GM12801 (cell line): ENCODE measurements around the gene CTU2.

ENCODE experiments used
- TF ChIP-seq, protein P1 (sequence below): IDR thresholded peaks from one replicate; pipeline ENCODE4 v1.5.1; 2011; ENCODE audit warnings: control low read depth; ENCODE audit not compliant: insufficient read length; ENCODE audit errors: extremely low read depth

Gene CTU2

DNA sequence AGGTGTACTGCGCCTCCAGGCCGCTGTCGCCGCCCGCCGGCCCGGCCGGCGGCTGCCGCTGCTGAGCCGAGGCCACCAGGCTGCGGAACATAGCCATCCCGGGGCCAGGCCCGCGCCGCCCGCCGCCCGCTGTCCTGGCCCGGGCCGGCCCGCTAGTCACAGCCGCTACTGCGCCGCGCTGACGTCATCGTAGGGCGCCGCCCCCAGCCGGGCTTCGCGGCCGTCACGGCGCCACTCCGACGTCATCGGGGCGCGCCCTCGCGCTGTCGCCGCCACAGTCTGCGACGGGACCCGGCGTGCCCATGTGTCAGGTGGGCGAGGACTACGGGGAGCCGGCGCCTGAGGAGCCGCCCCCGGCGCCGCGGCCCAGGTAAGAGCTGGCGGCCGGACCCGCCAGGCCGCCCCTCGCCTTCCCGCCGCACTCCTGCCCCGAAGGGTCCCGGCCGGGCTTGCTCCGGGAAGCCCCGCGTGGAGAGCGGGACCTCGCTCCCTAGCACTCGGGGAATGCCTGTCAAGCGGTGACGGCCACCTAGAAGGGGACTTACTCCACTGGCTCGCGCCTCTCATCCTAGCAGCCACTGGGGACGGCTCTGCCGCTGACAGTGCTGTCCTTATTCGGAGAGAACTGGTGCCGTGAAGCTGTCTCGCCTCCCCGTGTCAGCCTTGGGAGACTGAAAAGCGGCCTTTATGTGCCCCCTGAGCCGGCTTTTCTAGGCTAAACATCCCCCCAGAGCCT, at the start of gene CTU2, which contains the start of gene RNF166:
TSS of gene CTU2 (plus strand) at position 275 of the 736 bp plus-strand sequence. CDS start at position 303, 28 bp downstream.
TSS of gene RNF166 (minus strand) at position 180 of the 736 bp plus-strand sequence. CDS start at position 97, 83 bp downstream.
- TF ChIP-seq, protein P1, sequence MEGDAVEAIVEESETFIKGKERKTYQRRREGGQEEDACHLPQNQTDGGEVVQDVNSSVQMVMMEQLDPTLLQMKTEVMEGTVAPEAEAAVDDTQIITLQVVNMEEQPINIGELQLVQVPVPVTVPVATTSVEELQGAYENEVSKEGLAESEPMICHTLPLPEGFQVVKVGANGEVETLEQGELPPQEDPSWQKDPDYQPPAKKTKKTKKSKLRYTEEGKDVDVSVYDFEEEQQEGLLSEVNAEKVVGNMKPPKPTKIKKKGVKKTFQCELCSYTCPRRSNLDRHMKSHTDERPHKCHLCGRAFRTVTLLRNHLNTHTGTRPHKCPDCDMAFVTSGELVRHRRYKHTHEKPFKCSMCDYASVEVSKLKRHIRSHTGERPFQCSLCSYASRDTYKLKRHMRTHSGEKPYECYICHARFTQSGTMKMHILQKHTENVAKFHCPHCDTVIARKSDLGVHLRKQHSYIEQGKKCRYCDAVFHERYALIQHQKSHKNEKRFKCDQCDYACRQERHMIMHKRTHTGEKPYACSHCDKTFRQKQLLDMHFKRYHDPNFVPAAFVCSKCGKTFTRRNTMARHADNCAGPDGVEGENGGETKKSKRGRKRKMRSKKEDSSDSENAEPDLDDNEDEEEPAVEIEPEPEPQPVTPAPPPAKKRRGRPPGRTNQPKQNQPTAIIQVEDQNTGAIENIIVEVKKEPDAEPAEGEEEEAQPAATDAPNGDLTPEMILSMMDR: no peak

- TF ChIP-seq, protein P1: no peak
Measured at GRCh38 chr16:88657371-88657770, 48.9 kb upstream of the CTU2 start.

- TF ChIP-seq, protein P1: no peak
Measured at GRCh38 chr16:88658714-88659113, 47.6 kb upstream of the CTU2 start.

DNA sequence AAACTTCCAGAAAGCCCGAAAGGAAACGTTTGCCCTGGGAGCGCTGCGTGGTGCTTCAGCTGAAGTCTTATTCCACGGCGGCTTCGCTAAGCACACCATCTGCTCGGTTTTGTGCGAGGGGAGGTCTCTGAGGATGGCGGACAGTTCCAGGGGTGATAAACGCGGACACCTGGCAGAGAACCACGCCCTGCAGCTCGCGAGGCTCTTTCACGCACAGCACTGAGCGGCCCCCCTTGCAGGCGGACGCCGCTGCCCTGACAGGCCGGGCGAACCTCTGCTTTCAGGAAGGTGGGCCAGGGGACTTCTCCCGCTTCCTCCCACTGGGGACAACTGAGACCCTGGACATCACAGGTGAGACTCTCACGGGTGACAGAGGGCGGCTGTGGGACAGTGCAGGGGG, 47.1 kb upstream of the CTU2 start:
- TF ChIP-seq, protein P1: no peak

DNA sequence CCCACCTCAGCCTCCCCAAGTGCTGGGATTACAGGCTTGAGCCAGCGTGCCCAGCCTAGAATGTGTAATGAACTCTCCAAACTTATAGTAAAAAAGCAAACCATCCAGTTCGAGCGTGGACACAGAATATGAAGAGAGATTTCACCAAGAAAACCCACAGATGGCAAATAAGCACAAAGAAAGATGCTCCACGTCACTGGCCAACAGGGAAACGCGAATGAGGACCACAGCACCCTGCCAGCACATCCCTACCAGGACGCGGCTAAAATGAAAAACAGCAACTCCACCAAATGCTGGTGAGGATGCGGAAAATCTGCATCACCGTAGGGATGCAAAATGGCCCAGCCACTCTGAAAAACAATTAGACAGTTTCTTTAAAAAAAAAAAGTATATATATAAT, 44.8 kb upstream of the CTU2 start:
- TF ChIP-seq, protein P1: no peak

DNA sequence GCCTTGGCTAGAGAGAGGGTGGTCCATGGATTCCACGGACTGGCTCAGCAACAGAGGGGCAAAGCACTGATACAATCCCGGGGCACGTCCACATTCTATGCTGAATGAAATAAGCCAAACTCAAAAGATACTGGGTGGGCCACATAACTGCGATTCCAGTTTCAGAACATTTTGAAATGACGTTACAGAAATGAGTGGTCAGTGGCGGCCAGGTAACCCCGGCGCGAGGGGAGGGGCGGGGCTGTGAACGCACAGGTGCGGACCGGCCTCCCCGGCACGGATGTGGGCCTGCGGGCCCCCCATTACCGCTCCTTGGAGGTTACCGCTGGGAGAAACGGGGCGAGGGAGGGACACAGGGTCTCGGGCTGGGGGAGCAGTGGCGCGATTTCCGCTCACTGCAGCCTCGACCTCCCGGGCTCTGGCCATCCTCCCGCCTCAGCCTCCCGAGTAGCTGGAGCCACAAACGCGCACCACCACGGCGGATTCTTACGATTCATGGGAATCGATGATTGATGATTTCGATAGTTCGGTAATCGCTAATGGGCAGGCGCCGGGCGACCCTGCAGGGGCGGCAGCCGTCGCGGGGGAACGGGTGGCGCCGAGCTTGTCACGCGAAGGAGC, 44.0 kb upstream of the CTU2 start:
- TF ChIP-seq, protein P1: no peak

DNA sequence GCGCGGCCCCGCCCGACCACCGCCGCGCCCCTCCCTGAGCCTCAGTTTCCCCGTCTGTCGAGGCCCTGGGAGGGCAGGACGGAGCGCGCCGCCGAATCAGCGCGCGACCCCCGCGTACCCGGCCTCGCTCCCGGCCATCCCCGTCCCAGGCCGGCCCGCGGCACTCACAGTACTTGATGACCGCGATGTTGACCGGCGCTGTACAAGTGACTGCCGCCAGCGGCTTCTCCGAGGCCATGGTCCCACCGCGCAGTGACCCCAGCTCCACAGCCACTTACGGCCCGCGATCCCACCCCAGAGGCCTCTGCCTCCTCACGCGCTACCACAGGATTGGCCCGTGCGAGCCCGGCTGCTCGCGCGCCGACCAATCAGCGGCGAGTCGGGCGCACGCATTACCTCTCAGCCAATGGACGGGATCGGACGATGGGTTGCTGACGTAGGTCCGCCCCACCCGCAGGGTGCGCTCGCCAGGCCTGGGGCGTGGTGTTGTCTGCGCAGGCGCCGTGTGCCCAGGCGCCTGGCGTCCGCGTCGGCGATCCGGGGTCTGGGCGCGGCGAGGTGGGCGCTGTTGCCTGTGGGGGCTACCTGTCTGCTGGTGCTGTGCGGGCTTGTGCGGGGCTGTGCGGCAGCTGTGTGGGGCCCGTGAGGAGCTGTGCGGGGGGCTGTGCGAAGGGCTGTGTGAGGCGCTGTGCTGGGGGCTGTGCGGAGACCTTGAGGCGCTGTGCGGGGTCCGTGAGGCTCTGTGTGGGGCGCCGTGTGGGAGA, 43.3 kb upstream of the CTU2 start, which contains the start of gene MVD:
TSS of gene MVD (minus strand) at position 249 of the 764 bp plus-strand sequence. CDS start at position 238, 11 bp downstream.
- TF ChIP-seq, protein P1: no peak
